Measurements from ENCODE around the gene HOXC11.

The HOXC11 gene

DNA sequence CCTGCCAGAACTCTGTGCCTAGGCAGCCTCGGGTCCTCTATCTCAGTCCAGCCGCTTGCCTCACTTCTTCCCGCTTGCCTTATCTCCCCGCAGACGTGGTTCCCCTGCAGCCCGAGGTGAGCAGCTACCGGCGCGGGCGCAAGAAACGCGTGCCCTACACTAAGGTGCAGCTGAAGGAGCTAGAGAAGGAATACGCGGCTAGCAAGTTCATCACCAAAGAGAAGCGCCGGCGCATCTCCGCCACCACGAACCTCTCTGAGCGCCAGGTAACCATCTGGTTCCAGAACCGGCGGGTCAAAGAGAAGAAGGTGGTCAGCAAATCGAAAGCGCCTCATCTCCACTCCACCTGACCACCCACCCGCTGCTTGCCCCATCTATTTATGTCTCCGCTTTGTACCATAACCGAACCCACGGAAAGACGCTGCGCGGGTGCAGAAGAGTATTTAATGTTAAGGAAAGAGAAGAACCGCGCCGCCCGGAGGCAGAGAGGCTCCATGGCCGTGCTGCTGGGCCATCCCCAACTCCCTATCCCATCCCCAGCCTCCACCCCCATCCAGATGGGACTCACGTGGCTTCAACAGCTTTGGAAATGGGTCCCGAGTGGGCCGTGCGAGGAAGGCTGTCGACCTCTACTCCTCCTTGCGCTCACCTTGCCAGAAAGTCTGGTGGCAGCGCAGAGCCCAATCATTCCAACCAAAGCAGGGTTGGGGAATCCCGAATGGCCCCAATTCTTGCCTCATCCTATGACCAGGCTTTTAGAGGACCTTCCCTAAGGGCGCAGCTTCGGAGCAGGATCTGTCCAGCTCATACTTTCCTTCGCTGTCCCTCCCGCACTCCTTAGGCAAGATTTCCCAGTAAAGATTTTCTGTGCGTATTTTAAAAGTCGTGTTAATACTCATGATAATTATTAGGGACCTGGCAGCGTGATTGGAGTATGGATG is 27.7 kb upstream of the HOXC11 start:
- TF ChIP-seq, protein P1, sequence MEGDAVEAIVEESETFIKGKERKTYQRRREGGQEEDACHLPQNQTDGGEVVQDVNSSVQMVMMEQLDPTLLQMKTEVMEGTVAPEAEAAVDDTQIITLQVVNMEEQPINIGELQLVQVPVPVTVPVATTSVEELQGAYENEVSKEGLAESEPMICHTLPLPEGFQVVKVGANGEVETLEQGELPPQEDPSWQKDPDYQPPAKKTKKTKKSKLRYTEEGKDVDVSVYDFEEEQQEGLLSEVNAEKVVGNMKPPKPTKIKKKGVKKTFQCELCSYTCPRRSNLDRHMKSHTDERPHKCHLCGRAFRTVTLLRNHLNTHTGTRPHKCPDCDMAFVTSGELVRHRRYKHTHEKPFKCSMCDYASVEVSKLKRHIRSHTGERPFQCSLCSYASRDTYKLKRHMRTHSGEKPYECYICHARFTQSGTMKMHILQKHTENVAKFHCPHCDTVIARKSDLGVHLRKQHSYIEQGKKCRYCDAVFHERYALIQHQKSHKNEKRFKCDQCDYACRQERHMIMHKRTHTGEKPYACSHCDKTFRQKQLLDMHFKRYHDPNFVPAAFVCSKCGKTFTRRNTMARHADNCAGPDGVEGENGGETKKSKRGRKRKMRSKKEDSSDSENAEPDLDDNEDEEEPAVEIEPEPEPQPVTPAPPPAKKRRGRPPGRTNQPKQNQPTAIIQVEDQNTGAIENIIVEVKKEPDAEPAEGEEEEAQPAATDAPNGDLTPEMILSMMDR (IDR thresholded peaks at IDR 0.05; ENCODE audit: low read depth, low read length), result no peak
- no peak for DNase-seq (ENCODE audit: extremely low read depth, low read depth)

DNA sequence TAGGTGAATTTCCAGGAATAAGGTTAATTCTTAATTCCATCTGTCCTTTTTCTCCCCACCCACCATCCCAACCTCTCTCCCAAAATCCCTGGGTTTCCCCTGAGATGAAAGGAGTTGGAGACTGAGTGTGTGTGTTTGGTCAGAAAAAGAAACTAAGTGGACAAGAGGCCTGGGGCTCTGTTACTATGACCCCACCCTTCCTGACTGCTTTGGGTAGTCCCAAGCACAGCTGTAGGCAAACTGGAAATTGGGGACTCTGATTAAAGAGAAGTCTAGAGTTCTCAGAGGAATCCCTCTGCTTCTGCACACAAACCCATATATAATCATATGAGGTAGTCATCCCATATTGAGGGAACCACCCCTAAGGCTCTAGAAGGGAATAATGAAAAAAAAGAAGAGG is 25.2 kb upstream of the HOXC11 start:
- TF ChIP-seq, protein P1 (IDR thresholded peaks at IDR 0.05; ENCODE audit: low read depth, low read length), result no peak
- DNase-seq (ENCODE audit: extremely low read depth, low read depth), result no peak

DNA sequence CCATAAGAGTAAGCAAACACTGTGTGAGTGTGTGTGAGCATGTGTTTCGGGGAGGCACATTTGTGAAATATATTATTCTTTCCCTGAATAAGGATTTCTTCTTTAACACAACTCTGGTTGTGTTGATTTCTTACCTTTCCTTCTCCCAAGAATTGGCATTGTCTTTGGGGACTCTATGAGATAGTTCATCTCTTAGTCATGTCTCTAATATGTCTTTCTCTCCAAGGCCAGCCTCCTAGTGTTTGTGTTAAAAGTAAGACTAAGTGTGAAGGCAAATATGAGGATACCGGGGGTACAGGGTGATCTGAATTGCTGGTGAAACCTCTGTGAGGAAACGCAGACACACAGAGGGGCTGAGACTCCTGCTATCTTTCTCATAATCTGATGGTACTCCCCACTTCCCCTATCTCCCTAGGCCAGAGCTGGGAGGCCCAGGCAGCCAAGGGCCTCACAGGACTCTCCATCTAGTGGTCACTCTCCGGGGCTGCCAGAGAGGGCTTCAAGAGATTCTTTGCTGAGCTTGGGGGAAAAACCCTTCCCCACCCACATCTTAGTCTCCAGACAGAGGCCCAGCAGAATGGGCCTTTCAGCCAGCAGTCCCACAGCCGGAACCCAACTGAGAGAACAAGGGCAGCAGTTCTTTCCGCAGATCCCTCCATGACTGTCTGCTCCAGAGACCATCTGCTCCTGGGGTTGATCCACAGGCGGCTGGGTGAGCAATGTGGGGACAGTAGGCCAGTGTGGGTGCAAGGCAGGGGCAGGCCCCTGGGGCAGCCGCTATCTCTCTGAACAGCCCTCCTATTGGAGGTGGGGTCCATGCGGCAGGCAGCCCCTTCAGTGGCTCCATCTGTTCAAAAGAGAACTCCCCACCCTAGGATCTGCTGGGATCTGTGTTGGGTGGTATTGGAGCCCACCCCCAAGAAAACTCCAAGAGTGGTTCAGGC is 24.0 kb upstream of the HOXC11 start:
- no peak for DNase-seq (ENCODE audit: extremely low read depth, low read depth)
- TF ChIP-seq, protein P1 (IDR thresholded peaks at IDR 0.05; ENCODE audit: low read depth, low read length), result no peak

DNA sequence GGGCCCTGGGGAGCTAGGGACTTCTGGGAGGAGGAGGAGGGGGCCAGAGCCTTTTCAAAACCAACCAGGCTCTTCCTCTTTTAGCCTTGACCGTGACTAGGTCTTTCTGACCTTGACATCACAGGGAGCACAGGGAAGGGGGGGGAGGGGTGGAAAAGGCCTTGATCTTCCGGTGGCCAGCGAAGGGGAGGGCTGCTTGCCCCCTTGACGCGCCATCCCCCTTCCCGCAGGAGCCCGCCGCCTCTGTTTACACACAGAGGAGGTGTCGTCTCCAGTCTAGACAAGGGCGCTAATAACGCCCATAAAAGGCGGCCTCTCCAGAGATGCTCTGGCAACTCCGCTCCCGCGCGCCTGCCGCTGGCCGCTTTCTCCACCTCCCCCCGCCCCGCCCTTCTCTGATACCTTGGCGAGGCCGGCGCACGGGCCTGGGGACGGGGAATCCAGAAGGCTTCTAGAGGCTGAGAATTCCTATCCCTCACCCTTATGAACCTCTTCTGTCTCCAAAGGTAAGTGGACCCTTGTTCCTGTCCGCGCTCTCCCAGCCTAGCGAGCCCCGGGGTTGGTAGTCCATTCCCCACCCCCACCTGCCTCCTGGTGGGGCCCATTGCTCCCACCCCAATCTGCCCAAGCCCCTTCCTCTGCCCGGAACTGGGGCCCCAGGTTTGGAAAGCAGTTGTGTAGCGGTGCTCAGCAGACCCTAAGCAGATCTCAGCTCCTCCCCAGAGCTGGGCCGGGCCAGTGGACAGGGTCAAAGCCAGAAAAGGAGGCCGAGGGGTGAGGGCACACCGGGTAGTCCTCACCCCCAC is 23.1 kb upstream of the HOXC11 start:
- TF ChIP-seq, protein P1 (IDR thresholded peaks at IDR 0.05; ENCODE audit: low read depth, low read length), result no peak
- DNase-seq (ENCODE audit: extremely low read depth, low read depth), result no peak

DNA sequence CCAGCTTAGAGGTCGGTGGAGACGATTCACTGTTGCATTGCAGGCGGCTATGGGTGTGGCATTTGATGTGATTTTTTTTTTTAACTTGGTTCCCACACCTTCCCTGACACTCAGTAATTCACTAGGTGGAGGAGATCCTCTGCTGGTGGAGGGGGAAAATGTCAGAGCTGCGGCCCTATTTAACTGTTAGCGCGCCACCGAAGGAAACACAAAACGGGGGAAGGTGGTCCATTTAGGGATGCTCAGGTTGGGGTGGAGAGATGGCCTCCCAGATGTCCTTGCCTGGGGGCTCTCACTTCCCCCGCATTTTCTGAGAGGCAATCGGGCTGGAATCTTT is 22.5 kb upstream of the HOXC11 start:
- TF ChIP-seq, protein P1 (IDR thresholded peaks at IDR 0.05; ENCODE audit: low read depth, low read length), result no peak
- DNase-seq (ENCODE audit: extremely low read depth, low read depth), result no peak

DNA sequence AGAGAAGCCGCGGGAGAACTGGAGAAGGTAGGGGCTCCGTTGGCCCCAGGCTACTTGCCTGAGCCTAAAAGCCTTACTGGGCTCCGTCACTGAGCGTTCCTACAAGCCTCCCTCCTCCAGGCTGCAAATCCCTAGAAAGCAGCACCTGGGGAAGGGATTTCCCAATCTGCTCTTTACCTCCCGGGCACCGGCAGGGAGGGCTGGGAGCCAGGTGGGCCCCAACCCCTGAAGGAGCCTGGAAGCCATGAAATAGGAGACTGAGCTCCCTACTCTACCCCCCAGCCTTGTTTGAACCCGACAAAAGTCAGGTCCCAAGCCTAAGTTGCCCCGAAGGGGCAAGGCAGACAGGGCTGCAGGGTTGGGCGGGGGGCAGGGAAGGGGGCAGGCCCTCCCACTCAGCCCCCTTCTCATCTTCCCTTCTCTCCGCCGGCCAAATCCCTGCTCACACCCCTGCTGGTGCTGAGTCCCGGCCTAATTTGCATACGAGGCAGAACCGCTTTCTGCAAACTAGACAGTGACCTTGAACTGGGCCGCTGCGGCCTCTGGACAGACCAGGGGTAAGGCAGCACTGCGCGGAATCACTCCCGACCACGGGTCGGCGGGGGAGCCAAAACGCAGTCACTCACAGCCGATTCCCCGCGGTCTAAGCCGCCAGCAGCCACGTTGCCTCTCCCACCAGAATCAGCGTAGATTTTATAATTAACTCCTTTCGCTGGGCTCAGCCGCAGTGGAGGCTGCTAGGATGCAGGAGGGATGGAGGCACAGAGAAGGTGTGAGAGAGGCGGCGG is 21.9 kb upstream of the HOXC11 start:
- TF ChIP-seq, protein P1 (IDR thresholded peaks at IDR 0.05; ENCODE audit: low read depth, low read length), result no peak

More for the DNA sequence above, 21.9 kb upstream of the HOXC11 start:
- no peak for DNase-seq (ENCODE audit: extremely low read depth, low read depth)
